Measurements from ENCODE around the gene TMEM170B.

DNA sequence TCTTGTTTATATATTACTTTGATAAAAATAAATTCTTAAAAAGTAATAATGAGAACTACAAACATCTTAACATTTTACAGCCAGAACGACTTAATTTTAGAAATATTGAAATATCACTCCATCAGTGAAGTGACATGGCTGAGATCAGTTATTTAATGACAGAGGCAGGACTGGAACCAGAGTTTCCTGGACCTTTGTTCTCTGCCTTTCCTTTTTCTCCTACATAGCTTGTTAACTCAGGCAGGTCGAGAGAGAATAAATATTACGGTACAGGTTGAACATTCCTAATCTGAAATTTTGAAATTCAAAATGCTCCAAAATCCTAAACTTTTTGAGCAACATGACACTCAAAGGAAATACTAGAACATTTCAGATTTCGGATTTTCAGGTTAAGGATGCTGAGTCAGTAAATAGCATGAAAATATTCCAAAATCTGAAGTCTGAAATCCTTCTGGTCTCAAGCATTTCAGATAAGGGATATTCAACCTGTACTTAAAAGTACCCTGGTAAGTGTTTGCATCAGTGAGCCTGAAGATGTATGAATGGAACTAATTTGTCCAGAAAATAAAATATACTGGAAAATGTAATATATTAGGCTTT lies 6.5 kb downstream of the TMEM170B start:
- TF ChIP-seq EZH2 (IDR thresholded peaks at IDR 0.05; ENCODE audit: insufficient read depth, poor library complexity, severe bottlenecking) = no peak
- TF ChIP-seq EZH2phosphoT487 (IDR thresholded peaks at IDR 0.05; ENCODE audit: insufficient read depth, low read depth) = no peak
